ENCODE data around the gene TRAPPC2L. TPM values are rescaled to one million over a fixed set of nuclear protein-coding genes. Genes with fewer than 3 reads are reported as not detected.
A peak's percentile ranks its signal among the peaks of the same experiment; 100 is the strongest.

Gene TRAPPC2L
- total and polyA plus RNA-seq, 9 donors = 47.6 to 67.5 (median 52.1) TPM

DNA sequence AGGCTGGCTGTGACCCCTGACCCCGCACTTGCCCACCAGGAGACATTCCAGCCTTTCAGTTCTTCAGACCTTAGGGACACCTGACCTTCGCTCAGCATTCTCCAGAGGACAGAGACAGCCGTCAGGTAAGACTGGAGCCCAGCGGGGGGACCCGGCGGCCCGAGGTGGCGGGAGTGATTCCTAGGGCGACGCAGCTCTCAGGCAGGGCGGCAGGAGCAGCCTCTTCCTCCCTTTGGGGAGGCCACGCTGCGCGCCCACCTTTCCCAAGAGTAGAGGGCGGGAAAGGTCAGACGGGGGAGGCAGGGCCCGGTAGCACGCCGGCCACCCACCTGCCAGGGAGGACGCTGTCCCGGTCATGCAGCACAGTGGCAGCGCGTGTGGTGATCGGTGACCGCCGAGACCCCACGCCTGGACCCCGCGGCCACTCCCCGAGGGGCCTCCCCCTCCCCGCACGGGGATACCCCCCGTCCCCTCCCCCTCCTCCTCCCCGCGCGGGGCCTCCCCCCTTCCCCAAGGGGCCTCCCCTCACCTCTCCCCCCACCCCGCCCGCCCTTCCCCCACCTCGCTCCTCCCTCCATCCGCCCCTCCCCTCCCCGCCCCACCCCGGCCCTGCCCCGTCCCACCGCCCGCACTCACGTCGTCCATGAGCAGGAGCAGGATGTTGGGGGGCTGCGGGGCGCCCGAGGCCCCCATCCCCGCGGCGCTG lies 652 bp upstream of the TRAPPC2L start:
- peaks cover 34% of the 10 kb centered on the region for H3K4me1 ChIP-seq (ENCODE audit: control insufficient read depth, insufficient read depth, low read length)
- no peaks in the 10 kb centered on the region for H3K27me3 ChIP-seq (ENCODE audit: control insufficient read depth, insufficient read depth, low read length)
- no peak overlapping the region for H3K27ac ChIP-seq (ENCODE audit: low read length)
- H3K9me3 ChIP-seq (replicated peaks; ENCODE audit: control insufficient read depth, low read depth, low read length) = no peaks in the 10 kb centered on the region
- WGBS (ENCODE audit: insufficient coverage) = 14% methylated on average over 24 of the region's 53 CpGs
- peak overlapping the region; percentile 51 for H3K4me3 ChIP-seq (ENCODE audit: low read length)
- H3K36me3 ChIP-seq (ENCODE audit: control insufficient read depth, insufficient read depth, low read length) = peaks cover 28% of the 10 kb centered on the region
- no peak for DNase-seq

DNA sequence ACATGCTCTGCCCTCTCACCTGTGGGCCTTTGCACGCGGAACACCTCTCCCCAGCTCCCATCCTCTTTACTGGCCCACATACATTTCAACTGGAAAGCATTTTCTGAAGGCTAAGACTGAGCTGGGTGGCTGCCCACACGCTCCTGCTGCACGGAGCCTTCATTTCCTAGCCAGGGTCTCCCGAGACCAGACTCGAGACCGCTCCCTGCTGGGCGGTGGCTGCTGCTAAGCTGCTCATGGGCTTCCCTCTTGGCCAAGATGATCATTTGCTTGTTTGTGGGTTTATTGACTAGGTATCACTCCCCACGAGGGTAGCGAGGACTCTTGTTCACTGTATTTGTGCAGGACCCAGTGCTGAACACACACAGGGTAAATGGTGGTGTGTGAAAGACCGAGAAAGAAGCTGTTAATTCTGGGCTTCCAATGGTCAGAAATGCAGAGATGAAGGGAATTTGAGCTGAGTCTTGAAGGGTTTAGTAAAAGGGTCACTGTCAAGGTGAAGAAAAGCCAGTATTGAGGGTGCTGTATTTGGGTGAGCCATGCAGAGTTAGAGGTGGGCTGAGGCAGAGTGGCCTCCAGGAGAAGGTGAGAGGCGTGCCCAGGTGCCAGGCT lies 907 bp downstream of the TRAPPC2L start:
- peaks cover 34% of the 10 kb centered on the region for H3K4me1 ChIP-seq (ENCODE audit: control insufficient read depth, insufficient read depth, low read length)
- H3K27me3 ChIP-seq (ENCODE audit: control insufficient read depth, insufficient read depth, low read length) = no peaks in the 10 kb centered on the region
- H3K27ac ChIP-seq (ENCODE audit: low read length) = no peak overlapping the region
- H3K9me3 ChIP-seq (replicated peaks; ENCODE audit: control insufficient read depth, low read depth, low read length) = no peaks in the 10 kb centered on the region
- peak; percentile 71 for DNase-seq
- H3K36me3 ChIP-seq (ENCODE audit: control insufficient read depth, insufficient read depth, low read length) = peaks cover 43% of the 10 kb centered on the region
- H3K4me3 ChIP-seq (ENCODE audit: low read length) = peak overlapping the region; percentile 85
- WGBS (ENCODE audit: insufficient coverage) = 15% methylated on average over 12 of the region's 12 CpGs

DNA sequence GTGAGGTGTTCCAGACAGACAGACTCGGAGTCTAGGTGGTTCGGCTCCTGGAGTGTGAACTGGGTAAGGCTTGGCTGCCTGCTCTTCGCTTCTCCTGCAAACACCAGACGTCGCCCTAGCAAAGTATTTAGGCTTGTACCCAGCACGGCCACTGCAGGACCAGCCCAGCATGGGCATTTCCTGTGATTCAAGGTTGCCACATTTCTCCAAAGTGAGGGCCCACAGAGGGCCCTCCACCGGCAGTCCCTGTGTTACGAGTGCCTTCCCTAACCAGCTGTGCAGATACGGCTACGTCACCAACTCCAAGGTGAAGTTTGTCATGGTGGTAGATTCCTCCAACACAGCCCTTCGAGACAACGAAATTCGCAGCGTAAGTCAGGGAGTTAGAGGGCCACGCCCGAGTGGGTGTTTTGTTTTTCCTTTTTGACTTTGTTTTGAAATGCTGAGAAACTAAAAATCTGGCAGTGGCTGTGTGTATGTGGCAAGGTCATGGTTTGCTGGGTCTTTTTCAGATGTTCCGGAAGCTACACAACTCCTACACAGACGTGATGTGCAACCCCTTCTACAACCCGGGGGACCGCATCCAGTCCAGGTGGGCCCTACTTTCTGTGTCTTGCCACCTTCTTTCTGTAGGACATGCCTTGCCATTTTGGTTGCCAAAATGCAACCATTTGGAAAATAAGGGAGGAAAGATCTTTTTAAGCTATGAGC lies 2.6 kb downstream of the TRAPPC2L start:
- peaks cover 46% of the 10 kb centered on the region for H3K36me3 ChIP-seq (ENCODE audit: control insufficient read depth, insufficient read depth, low read length)

DNA sequence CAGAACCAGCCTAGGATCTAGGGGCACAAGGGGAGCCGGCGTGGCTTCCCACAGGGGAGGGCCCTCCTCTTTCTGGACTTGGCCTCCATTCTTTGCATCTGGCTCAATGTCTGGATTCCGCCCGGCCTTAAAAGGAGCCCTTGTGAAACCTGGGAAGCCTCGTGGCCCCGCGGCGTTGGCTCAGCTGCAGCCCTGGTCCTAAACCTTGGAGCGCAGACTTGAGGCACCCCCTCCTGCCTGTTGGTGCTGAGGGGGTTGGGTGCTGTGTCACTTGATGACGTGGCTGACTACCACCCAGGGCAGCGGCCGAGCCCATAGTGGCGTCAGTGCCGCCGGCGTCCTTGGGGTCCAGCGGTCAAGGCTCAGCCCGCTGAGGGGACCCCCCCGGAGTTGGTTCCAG lies 4.4 kb downstream of the TRAPPC2L start:
- H3K27ac ChIP-seq (ENCODE audit: low read length) = no peak overlapping the region
- no peaks in the 10 kb centered on the region for H3K9me3 ChIP-seq (replicated peaks; ENCODE audit: control insufficient read depth, low read depth, low read length)
- no peak overlapping the region for H3K4me3 ChIP-seq (ENCODE audit: low read length)
- 85% methylated on average over 17 of the region's 19 CpGs for WGBS (ENCODE audit: insufficient coverage)
- H3K4me1 ChIP-seq (ENCODE audit: control insufficient read depth, insufficient read depth, low read length) = peaks cover 19% of the 10 kb centered on the region
- peaks cover 46% of the 10 kb centered on the region for H3K36me3 ChIP-seq (ENCODE audit: control insufficient read depth, insufficient read depth, low read length)
- DNase-seq = no peak
- no peaks in the 10 kb centered on the region for H3K27me3 ChIP-seq (ENCODE audit: control insufficient read depth, insufficient read depth, low read length)

More for the DNA sequence above, 2.6 kb downstream of the TRAPPC2L start:
- H3K4me3 ChIP-seq (ENCODE audit: low read length) = no peak overlapping the region
- 84% methylated on average over 18 of the region's 20 CpGs for WGBS (ENCODE audit: insufficient coverage)
- DNase-seq = no peak
- no peaks in the 10 kb centered on the region for H3K9me3 ChIP-seq (replicated peaks; ENCODE audit: control insufficient read depth, low read depth, low read length)
- peaks cover 28% of the 10 kb centered on the region for H3K4me1 ChIP-seq (ENCODE audit: control insufficient read depth, insufficient read depth, low read length)
- no peaks in the 10 kb centered on the region for H3K27me3 ChIP-seq (ENCODE audit: control insufficient read depth, insufficient read depth, low read length)
- H3K27ac ChIP-seq (ENCODE audit: low read length) = no peak overlapping the region

DNA sequence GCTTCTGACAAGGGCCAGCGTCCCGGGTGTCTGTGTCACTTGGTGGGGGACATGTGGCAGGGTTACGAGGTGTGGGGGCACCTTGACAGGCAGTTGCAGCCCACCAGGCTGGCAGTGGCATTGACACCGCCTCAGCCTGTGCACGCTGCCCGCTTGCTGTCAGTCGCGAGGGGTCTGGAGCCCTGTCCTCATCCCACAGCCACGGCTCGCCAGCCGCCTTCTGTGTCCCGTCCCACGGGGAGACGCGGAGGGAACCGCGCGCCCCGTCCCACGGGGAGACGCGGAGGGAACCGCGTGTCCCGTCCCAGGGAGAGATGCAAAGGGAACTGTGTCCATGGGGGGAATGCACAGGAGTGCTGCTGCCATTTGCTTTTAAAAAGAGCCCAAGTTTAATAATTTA lies 6.0 kb downstream of the TRAPPC2L start:
- no peaks in the 10 kb centered on the region for H3K27me3 ChIP-seq (ENCODE audit: control insufficient read depth, insufficient read depth, low read length)
- H3K4me1 ChIP-seq (ENCODE audit: control insufficient read depth, insufficient read depth, low read length) = peaks cover 17% of the 10 kb centered on the region
- no peak for DNase-seq
- H3K4me3 ChIP-seq (ENCODE audit: low read length) = no peak overlapping the region
- 90% methylated on average over 13 of the region's 25 CpGs for WGBS (ENCODE audit: insufficient coverage)
- no peaks in the 10 kb centered on the region for H3K9me3 ChIP-seq (replicated peaks; ENCODE audit: control insufficient read depth, low read depth, low read length)
- no peak overlapping the region for H3K27ac ChIP-seq (ENCODE audit: low read length)
- H3K36me3 ChIP-seq (ENCODE audit: control insufficient read depth, insufficient read depth, low read length) = peaks cover 46% of the 10 kb centered on the region

DNA sequence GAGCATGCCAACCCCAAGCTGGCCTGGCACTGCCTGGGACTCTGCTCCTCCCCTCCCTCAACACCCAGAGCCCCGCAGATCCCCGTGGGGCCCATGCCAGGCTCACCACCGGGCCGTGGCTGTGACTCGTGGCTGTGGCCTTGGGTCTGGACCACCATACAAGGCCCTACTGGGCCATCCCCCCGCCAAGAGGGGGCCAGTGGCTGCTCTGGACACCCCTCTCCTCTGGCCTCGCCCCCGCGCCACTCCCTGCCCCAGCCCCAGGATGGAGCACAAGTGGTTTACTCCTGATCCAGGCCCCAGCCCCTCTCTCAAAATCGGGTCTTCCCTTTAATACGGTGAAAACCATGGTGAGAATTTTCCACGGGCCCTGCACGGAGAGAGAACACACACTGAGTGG lies 6.5 kb downstream of the TRAPPC2L start:
- peaks cover 12% of the 10 kb centered on the region for H3K4me1 ChIP-seq (ENCODE audit: control insufficient read depth, insufficient read depth, low read length)
- 84% methylated on average over 9 of the region's 13 CpGs for WGBS (ENCODE audit: insufficient coverage)
- no peak overlapping the region for H3K27ac ChIP-seq (ENCODE audit: low read length)
- peaks cover 46% of the 10 kb centered on the region for H3K36me3 ChIP-seq (ENCODE audit: control insufficient read depth, insufficient read depth, low read length)
- H3K4me3 ChIP-seq (ENCODE audit: low read length) = no peak overlapping the region
- no peak for DNase-seq
- H3K27me3 ChIP-seq (ENCODE audit: control insufficient read depth, insufficient read depth, low read length) = peaks cover under 1% of the 10 kb centered on the region
- no peaks in the 10 kb centered on the region for H3K9me3 ChIP-seq (replicated peaks; ENCODE audit: control insufficient read depth, low read depth, low read length)

DNA sequence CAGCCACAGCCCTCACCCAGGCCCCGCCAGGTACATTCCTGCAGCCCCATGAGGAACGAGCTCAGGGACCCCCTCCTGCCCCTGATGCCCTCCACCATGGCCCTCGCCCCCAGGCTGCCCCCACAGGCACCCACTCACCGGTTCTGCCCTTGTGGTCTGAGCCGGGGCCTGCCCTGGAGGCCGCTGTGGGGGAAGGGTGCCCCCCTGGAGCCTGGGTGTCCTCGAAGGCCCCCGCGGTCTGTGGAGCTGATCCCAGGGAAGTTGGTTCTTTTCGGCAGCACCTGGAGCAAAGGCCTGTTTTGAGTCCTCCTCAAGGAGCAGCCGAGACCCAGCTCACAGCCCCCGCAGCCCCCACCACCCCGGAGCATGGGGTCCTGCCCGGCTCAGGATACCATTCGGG lies 7.2 kb downstream of the TRAPPC2L start:
- peaks cover 11% of the 10 kb centered on the region for H3K4me1 ChIP-seq (ENCODE audit: control insufficient read depth, insufficient read depth, low read length)
- no peaks in the 10 kb centered on the region for H3K9me3 ChIP-seq (replicated peaks; ENCODE audit: control insufficient read depth, low read depth, low read length)
- no peak for DNase-seq
- no peak overlapping the region for H3K4me3 ChIP-seq (ENCODE audit: low read length)
- peaks cover 40% of the 10 kb centered on the region for H3K36me3 ChIP-seq (ENCODE audit: control insufficient read depth, insufficient read depth, low read length)
- peaks cover 7% of the 10 kb centered on the region for H3K27me3 ChIP-seq (ENCODE audit: control insufficient read depth, insufficient read depth, low read length)
- 76% methylated on average over 14 of the region's 15 CpGs for WGBS (ENCODE audit: insufficient coverage)
- no peak overlapping the region for H3K27ac ChIP-seq (ENCODE audit: low read length)

DNA sequence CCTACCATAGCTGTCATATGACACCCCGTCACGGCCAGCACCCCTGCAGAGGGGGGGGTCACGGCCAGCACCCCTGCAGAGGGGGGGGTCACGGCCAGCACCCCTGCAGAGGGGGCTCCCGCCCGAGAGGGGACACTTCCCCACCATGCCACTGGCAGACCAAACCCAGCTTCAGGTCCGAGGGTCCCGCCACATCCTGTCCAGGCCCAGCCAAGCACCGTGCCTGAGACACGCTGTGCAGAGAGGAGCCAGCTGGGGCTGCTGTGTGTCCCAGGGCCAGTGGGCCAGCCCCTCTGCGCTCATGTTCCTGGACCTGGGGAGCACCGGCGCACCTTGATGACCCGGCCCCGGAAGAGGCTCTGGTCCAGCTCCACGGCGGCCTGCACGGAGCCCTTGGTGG lies 7.6 kb downstream of the TRAPPC2L start:
- no peak for DNase-seq
- peaks cover 11% of the 10 kb centered on the region for H3K4me1 ChIP-seq (ENCODE audit: control insufficient read depth, insufficient read depth, low read length)
- no peaks in the 10 kb centered on the region for H3K9me3 ChIP-seq (replicated peaks; ENCODE audit: control insufficient read depth, low read depth, low read length)
- H3K27me3 ChIP-seq (ENCODE audit: control insufficient read depth, insufficient read depth, low read length) = peaks cover 10% of the 10 kb centered on the region
- H3K36me3 ChIP-seq (ENCODE audit: control insufficient read depth, insufficient read depth, low read length) = peaks cover 36% of the 10 kb centered on the region
- no peak overlapping the region for H3K27ac ChIP-seq (ENCODE audit: low read length)
- no peak overlapping the region for H3K4me3 ChIP-seq (ENCODE audit: low read length)
- 76% methylated on average over 10 of the region's 18 CpGs for WGBS (ENCODE audit: insufficient coverage)

DNA sequence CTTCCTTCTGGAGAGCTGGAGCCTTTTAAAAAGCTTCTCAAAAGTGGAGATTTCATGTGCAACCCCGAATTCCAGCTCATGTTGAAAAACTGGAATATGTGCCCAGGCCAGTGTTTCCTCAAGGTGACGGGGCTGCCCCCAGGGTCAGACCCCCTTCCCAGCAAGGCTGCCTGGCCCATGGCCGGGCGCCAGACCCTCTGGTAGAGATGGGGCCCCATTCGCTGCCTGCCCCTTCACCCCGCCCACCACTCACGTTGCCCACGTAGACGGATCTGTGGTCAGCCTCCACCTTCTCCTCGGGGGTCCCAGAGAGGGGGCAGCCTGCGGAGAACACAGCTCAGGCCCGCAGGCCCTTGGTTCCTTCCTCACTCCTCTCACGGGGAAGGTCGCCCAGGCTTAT lies 8.4 kb downstream of the TRAPPC2L start:
- no peak overlapping the region for H3K27ac ChIP-seq (ENCODE audit: low read length)
- DNase-seq = no peak
- H3K27me3 ChIP-seq (ENCODE audit: control insufficient read depth, insufficient read depth, low read length) = peaks cover 15% of the 10 kb centered on the region
- 68% methylated on average over 9 of the region's 14 CpGs for WGBS (ENCODE audit: insufficient coverage)
- H3K36me3 ChIP-seq (ENCODE audit: control insufficient read depth, insufficient read depth, low read length) = peaks cover 28% of the 10 kb centered on the region
- H3K4me1 ChIP-seq (ENCODE audit: control insufficient read depth, insufficient read depth, low read length) = peaks cover 11% of the 10 kb centered on the region
- H3K4me3 ChIP-seq (ENCODE audit: low read length) = no peak overlapping the region
- H3K9me3 ChIP-seq (replicated peaks; ENCODE audit: control insufficient read depth, low read depth, low read length) = no peaks in the 10 kb centered on the region

DNA sequence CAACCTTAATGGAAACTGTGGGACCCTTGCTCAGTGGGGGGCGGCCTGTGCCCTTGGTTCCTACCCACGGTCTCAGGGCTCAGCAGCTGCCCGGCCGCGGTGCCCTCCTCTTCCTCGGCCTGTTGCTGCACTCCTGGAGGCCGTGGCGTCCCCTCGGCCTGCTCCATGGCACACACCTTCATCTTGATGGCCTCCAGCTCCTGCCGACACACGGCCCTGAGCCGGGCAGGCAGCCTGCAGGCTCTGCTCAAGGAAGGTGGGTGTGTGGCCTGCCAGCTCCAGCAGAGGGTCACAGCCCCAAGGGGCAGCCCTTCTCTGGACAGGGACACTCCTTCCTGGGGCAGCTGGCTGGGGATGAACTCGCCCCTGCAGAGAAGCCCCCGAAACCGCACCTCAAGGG lies 8.8 kb downstream of the TRAPPC2L start:
- peaks cover 24% of the 10 kb centered on the region for H3K36me3 ChIP-seq (ENCODE audit: control insufficient read depth, insufficient read depth, low read length)
- peaks cover 20% of the 10 kb centered on the region for H3K27me3 ChIP-seq (ENCODE audit: control insufficient read depth, insufficient read depth, low read length)
- peaks cover 16% of the 10 kb centered on the region for H3K4me1 ChIP-seq (ENCODE audit: control insufficient read depth, insufficient read depth, low read length)
- H3K9me3 ChIP-seq (replicated peaks; ENCODE audit: control insufficient read depth, low read depth, low read length) = no peaks in the 10 kb centered on the region
- H3K27ac ChIP-seq (ENCODE audit: low read length) = no peak overlapping the region
- H3K4me3 ChIP-seq (ENCODE audit: low read length) = no peak overlapping the region
- no peak for DNase-seq
- WGBS (ENCODE audit: insufficient coverage) = 77% methylated on average over 15 of the region's 15 CpGs

Data from muscle of leg (tissue), 11 donors.